ENCODE data around the gene CACNA1D. TPM values are rescaled to one million over a fixed set of nuclear protein-coding genes. Genes with fewer than 3 reads are reported as not detected.

The CACNA1D gene
- total and polyA plus RNA-seq, 2 donors from 2014 or later = 3.7 to 35.7 TPM

DNA sequence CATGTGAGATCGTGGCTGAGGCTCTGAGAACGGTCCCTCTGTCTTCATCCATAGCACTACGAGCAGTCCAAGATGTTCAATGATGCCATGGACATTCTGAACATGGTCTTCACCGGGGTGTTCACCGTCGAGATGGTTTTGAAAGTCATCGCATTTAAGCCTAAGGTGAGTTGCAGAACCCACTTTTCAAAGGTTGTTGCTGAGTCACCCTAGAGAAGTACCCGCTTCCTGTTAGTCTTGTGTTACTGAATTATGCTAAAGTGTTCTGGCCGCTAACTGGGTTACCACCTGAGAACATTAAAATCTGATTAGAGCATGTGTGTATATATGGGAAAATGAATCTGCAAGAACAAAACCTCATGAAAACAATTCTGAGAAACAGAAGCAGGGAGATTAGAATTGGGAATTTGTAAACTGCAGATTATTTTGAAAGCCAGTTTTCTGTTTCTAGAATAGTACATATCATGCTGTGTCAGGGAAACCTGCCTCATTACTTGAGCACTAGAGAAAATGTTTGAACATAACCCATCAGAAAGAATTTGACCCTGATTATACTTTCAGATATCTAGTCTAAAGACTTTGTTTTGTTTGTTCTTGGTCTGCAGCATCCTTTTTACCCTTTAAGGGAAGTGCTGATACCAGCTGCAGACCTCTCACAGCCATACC, 259.2 kb downstream of the CACNA1D start:
- FAIRE-seq (no peak), DNase-seq (no peak)
- TF ChIP-seq, protein P1, sequence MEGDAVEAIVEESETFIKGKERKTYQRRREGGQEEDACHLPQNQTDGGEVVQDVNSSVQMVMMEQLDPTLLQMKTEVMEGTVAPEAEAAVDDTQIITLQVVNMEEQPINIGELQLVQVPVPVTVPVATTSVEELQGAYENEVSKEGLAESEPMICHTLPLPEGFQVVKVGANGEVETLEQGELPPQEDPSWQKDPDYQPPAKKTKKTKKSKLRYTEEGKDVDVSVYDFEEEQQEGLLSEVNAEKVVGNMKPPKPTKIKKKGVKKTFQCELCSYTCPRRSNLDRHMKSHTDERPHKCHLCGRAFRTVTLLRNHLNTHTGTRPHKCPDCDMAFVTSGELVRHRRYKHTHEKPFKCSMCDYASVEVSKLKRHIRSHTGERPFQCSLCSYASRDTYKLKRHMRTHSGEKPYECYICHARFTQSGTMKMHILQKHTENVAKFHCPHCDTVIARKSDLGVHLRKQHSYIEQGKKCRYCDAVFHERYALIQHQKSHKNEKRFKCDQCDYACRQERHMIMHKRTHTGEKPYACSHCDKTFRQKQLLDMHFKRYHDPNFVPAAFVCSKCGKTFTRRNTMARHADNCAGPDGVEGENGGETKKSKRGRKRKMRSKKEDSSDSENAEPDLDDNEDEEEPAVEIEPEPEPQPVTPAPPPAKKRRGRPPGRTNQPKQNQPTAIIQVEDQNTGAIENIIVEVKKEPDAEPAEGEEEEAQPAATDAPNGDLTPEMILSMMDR (IDR thresholded peaks at IDR 0.05; ENCODE audit: borderline replicate concordance, extremely low read depth, insufficient read depth) = no peak
- intact Hi-C loops (cut with DNase I) = no loop called here
- Histone ChIP-seq H3K9ac (ENCODE audit: low read length in 3 of 3) (no peak overlapping the region), H3K27me3 (ENCODE audit: control insufficient read depth, insufficient read depth, low read length) (no peaks in the 10 kb centered on the region), H3K9me3 (ENCODE audit: control insufficient read depth in 2 of 3, insufficient read depth in 1 of 3, low read length in 3 of 3) (no peaks in the 10 kb centered on the region), H3K4me1 (ENCODE audit: control insufficient read depth in 2 of 3, insufficient read depth in 2 of 3, low read depth in 1 of 3, low read length in 3 of 3) (peaks cover 0 to 3% (median 0%) of the 10 kb centered on the region in 3 donors), H3K27ac (ENCODE audit: low read depth in 2 of 2, low read length in 2 of 2) (no peak overlapping the region), H3K4me3 (ENCODE audit: low read length in 3 of 3) (no peak overlapping the region), H3K36me3 (ENCODE audit: control insufficient read depth in 2 of 3, insufficient read depth in 3 of 3, low read length in 3 of 3) (peaks cover 0 to 4% (median 2%) of the 10 kb centered on the region in 3 donors)

DNA sequence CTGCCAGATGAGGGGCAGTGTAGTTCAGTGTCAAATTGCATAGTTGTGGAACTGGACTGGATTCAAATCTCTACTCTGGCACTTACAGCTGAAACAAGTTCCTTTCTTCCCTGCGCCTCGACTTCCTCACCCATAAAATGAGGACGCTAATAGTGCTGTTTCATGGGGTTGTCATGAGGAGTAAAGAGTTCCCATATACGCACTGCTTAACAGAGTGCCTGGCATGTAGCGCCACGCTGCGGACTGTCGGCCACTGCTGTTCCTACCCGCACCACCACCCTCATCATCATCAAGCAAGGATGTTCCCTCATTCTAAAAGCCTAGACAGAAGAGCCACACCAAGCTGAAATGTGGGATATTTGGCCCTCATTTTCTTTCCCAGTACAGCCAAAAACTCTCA, 259.9 kb downstream of the CACNA1D start:
- peaks cover 0 to 4% (median 2%) of the 10 kb centered on the region in 3 donors for H3K36me3 ChIP-seq (ENCODE audit: control insufficient read depth in 2 of 3, insufficient read depth in 3 of 3, low read length in 3 of 3)
- no peak overlapping the region for H3K27ac ChIP-seq (ENCODE audit: low read depth in 2 of 2, low read length in 2 of 2)

DNA sequence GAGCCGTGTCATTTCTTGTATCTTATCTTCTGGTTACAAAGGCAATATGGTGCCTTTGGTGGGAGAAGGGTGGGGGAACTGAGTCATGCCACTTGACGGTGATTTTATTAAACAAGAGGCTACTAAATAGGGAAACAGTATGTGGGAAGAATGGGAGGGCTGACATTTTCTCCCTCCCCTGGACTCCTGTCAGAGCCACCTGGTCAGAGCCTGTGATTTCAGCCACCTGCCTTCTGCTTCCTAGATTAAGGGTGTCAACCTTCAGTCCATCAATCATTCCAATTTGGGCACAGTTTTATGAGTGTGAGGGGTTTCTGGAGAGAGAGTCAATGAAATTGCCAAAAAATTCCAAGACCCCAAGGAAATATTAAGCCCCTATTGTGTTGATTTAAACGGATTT, 264.4 kb downstream of the CACNA1D start:
- TF ChIP-seq, protein P1 (IDR thresholded peaks at IDR 0.05; ENCODE audit: borderline replicate concordance, extremely low read depth, insufficient read depth) = no peak
- Histone ChIP-seq H3K9me3 (ENCODE audit: control insufficient read depth in 2 of 3, insufficient read depth in 1 of 3, low read length in 3 of 3) (no peaks in the 10 kb centered on the region), H3K27me3 (ENCODE audit: control insufficient read depth, insufficient read depth, low read length) (no peaks in the 10 kb centered on the region), H3K36me3 (ENCODE audit: control insufficient read depth in 2 of 3, insufficient read depth in 3 of 3, low read length in 3 of 3) (no peaks in the 10 kb centered on the region), H3K4me3 (ENCODE audit: low read length in 3 of 3) (no peak overlapping the region), H3K9ac (ENCODE audit: low read length in 3 of 3) (no peak overlapping the region), H3K27ac (ENCODE audit: low read depth in 2 of 2, low read length in 2 of 2) (no peak overlapping the region), H3K4me1 (ENCODE audit: control insufficient read depth in 2 of 3, insufficient read depth in 2 of 3, low read depth in 1 of 3, low read length in 3 of 3) (no peaks in the 10 kb centered on the region)
- intact Hi-C loops (cut with DNase I) = no loop called here
- DNase-seq = peak in 1 of 5 donors; percentile 24
- FAIRE-seq = no peak

More for the DNA sequence above, 259.9 kb downstream of the CACNA1D start:
- Histone ChIP-seq H3K4me3 (ENCODE audit: low read length in 3 of 3) (no peak overlapping the region), H3K9me3 (ENCODE audit: control insufficient read depth in 2 of 3, insufficient read depth in 1 of 3, low read length in 3 of 3) (no peaks in the 10 kb centered on the region), H3K27me3 (ENCODE audit: control insufficient read depth, insufficient read depth, low read length) (no peaks in the 10 kb centered on the region), H3K9ac (ENCODE audit: low read length in 3 of 3) (no peak overlapping the region), H3K4me1 (ENCODE audit: control insufficient read depth in 2 of 3, insufficient read depth in 2 of 3, low read depth in 1 of 3, low read length in 3 of 3) (peaks cover 0 to 3% (median 0%) of the 10 kb centered on the region in 3 donors)
- TF ChIP-seq, protein P1 (IDR thresholded peaks at IDR 0.05; ENCODE audit: borderline replicate concordance, extremely low read depth, insufficient read depth) = no peak
- intact Hi-C loops (cut with DNase I) = no loop called here
- DNase-seq (peak in 1 of 5 donors; percentile 31), FAIRE-seq (no peak)

Measured in kidney (tissue), 14 donors.